HEK293 (cell line): ENCODE results near the gene CASKIN1.

ENCODE experiments used
- CTCF ChIA-PET: fragments of 350-600 bp; formaldehyde crosslinking; extraction: SDS; loops from one replicate; lab custom pipeline; 2021; ENCODE audit warnings: antibody characterized with exemption; lab: Yijun Ruan, JAX
- POLR2A ChIA-PET: fragments of 300-600 bp; formaldehyde crosslinking; extraction: SDS; loops from one replicate; lab custom pipeline; 2020; ENCODE audit warnings: antibody characterized with exemption, inconsistent platforms; lab: Yijun Ruan, JAX
- H3K27ac ChIP-seq: fragments of 200-500 bp; sonication (Bioruptor generic); 2 replicates; pipeline ENCODE4 v1.5.1; 2014; ENCODE audit warnings: low read depth, low read length, control low read depth, inconsistent platforms; ENCODE audit errors: extremely low read depth
- H3K36me3 ChIP-seq, 2 experiments: fragments of 200-500 bp in 1 of 2; sonication (Bioruptor generic) in 1 of 2; 1 replicate in 1 of 2; 2 replicates in 1 of 2; pipeline ENCODE4 v1.5.1; 2014 to 2017; ENCODE audit warnings: inconsistent platforms in 2 of 2, low read length in 2 of 2; ENCODE audit not compliant: control insufficient read depth in 2 of 2, insufficient read depth in 1 of 2
- H3K4me1 ChIP-seq: fragments of 200-500 bp; sonication (Bioruptor generic); 2 replicates; pipeline ENCODE4 v1.5.1; 2014; ENCODE audit warnings: mild to moderate bottlenecking, low read length, inconsistent platforms; ENCODE audit not compliant: control insufficient read depth, insufficient read depth
- H3K4me3 ChIP-seq: 2 replicates; pipeline ENCODE4 v1.5.1; 2011; ENCODE audit warnings: low read depth, mild to moderate bottlenecking, control low read depth, low read length, moderate library complexity
- H3K9me3 ChIP-seq: fragments of 200-500 bp; sonication (Bioruptor generic); 2 replicates; pipeline ENCODE4 v1.5.1; 2014; ENCODE audit warnings: low read depth, low read length, inconsistent platforms; ENCODE audit not compliant: control insufficient read depth, insufficient read depth
- KLF1 ChIP-seq: fragments of 450-650 bp; formaldehyde crosslinking; IDR thresholded peaks from 2 replicates; pipeline ENCODE4 v1.5.1; 2016; ENCODE audit warnings: missing biosample characterization, missing genetic modification characterization
- KLF10 ChIP-seq: fragments of 450-650 bp; IDR thresholded peaks from 2 replicates; pipeline ENCODE4 v1.5.1; 2018; ENCODE audit warnings: missing biosample characterization, mild to moderate bottlenecking, missing genetic modification characterization
- KLF8 ChIP-seq: fragments of 450-650 bp; formaldehyde crosslinking; IDR thresholded peaks from 2 replicates; pipeline ENCODE4 v1.5.1; 2016; ENCODE audit warnings: missing biosample characterization, missing genetic modification characterization
- KLF9 ChIP-seq: fragments of 450-650 bp; formaldehyde crosslinking; IDR thresholded peaks from 2 replicates; pipeline ENCODE4 v1.5.1; 2016; ENCODE audit warnings: missing biosample characterization, missing genetic modification characterization, low read depth
- PRDM1 ChIP-seq: fragments of 450-650 bp; formaldehyde crosslinking; IDR thresholded peaks from 2 replicates; pipeline ENCODE4; 2016; ENCODE audit warnings: missing biosample characterization, missing genetic modification characterization
- SP3 ChIP-seq: fragments of 450-650 bp; formaldehyde crosslinking; IDR thresholded peaks from 2 replicates; pipeline ENCODE4 v1.5.1; 2016; ENCODE audit warnings: missing biosample characterization, missing genetic modification characterization
- TCF7L2 ChIP-seq: IDR thresholded peaks from 2 replicates; pipeline ENCODE4 v1.6.1; 2011; ENCODE audit warnings: low read depth, mild to moderate bottlenecking, inconsistent platforms, low read length, moderate library complexity, borderline replicate concordance
- ZBTB1 ChIP-seq: fragments of 450-650 bp; formaldehyde crosslinking; IDR thresholded peaks from 2 replicates; pipeline ENCODE4 v1.5.1; 2016; ENCODE audit warnings: missing biosample characterization, missing genetic modification characterization
- ZNF10 ChIP-seq: fragments of 450-650 bp; formaldehyde crosslinking; IDR thresholded peaks from 2 replicates; pipeline ENCODE4 v1.5.1; 2017; ENCODE audit warnings: missing biosample characterization, missing genetic modification characterization
- ZNF214 ChIP-seq: fragments of 450-650 bp; formaldehyde crosslinking; IDR thresholded peaks from 2 replicates; pipeline ENCODE4 v1.5.1; 2017; ENCODE audit warnings: missing biosample characterization, mild to moderate bottlenecking, missing genetic modification characterization, borderline replicate concordance
- ZNF350 ChIP-seq: fragments of 450-650 bp; formaldehyde crosslinking; IDR thresholded peaks from 2 replicates; pipeline ENCODE4 v1.5.0; 2017; ENCODE audit warnings: missing biosample characterization, mild to moderate bottlenecking, missing genetic modification characterization
- ZNF623 ChIP-seq: fragments of 450-650 bp; formaldehyde crosslinking; IDR thresholded peaks from 2 replicates; pipeline ENCODE4 v1.5.1; 2016; ENCODE audit warnings: missing biosample characterization, missing genetic modification characterization
- ZNF624 ChIP-seq: fragments of 450-650 bp; formaldehyde crosslinking; IDR thresholded peaks from 2 replicates; pipeline ENCODE4 v1.5.1; 2017; ENCODE audit warnings: missing biosample characterization, missing genetic modification characterization
- ZNF639 ChIP-seq: fragments of 450-650 bp; formaldehyde crosslinking; IDR thresholded peaks from 2 replicates; pipeline ENCODE4 v1.5.1; 2016; ENCODE audit warnings: missing biosample characterization, missing genetic modification characterization
- ZNF658 ChIP-seq: fragments of 450-650 bp; formaldehyde crosslinking; IDR thresholded peaks from 2 replicates; pipeline ENCODE4; 2016; ENCODE audit warnings: missing biosample characterization, missing genetic modification characterization
- ZNF670 ChIP-seq: fragments of 450-650 bp; formaldehyde crosslinking; IDR thresholded peaks from 2 replicates; pipeline ENCODE4 v1.5.1; 2016; ENCODE audit warnings: missing biosample characterization, missing genetic modification characterization, low read depth
- ZNF692 ChIP-seq: fragments of 450-650 bp; formaldehyde crosslinking; IDR thresholded peaks from 2 replicates; pipeline ENCODE4 v1.5.1; 2016; ENCODE audit warnings: missing biosample characterization, missing genetic modification characterization
- ZNF837 ChIP-seq: fragments of 450-650 bp; formaldehyde crosslinking; IDR thresholded peaks from 2 replicates; pipeline ENCODE4 v1.5.1; 2016; ENCODE audit warnings: missing biosample characterization, missing genetic modification characterization
- ZSCAN23 ChIP-seq: fragments of 450-650 bp; formaldehyde crosslinking; IDR thresholded peaks from 2 replicates; pipeline ENCODE4 v1.5.1; 2016; ENCODE audit warnings: missing biosample characterization, missing genetic modification characterization
- TF ChIP-seq, protein P1 (sequence below): fragments of 450-650 bp; formaldehyde crosslinking; IDR thresholded peaks from 2 replicates; pipeline ENCODE4 v1.5.1; 2016; ENCODE audit warnings: missing biosample characterization, missing genetic modification characterization, low read depth
- TF ChIP-seq, protein P2 (sequence below): fragments of 450-650 bp; formaldehyde crosslinking; IDR thresholded peaks from 2 replicates; pipeline ENCODE4 v1.5.1; 2016; ENCODE audit warnings: missing biosample characterization, missing genetic modification characterization
- TF ChIP-seq, protein P3 (sequence below): fragments of 450-650 bp; formaldehyde crosslinking; IDR thresholded peaks from 2 replicates; pipeline ENCODE4 v1.5.1; 2016; ENCODE audit warnings: missing biosample characterization, missing genetic modification characterization
- TF ChIP-seq, protein P4 (sequence below): fragments of 450-650 bp; formaldehyde crosslinking; IDR thresholded peaks from 2 replicates; pipeline ENCODE4 v1.5.1; 2016; ENCODE audit warnings: missing biosample characterization, missing genetic modification characterization, borderline replicate concordance

The CASKIN1 gene

GRCh38 chr16:2179107-2179501 lies 17.3 kb downstream of the CASKIN1 start (continued):
- TF ChIP-seq ZNF214 (tag by site-specific recombination) (no peak), PRDM1 (tag by site-specific recombination) (no peak), ZNF624 (tag by site-specific recombination) (no peak), ZNF658 (tag by site-specific recombination) (no peak), ZNF639 (tag by site-specific recombination) (no peak)
- TF ChIP-seq, protein P1, sequence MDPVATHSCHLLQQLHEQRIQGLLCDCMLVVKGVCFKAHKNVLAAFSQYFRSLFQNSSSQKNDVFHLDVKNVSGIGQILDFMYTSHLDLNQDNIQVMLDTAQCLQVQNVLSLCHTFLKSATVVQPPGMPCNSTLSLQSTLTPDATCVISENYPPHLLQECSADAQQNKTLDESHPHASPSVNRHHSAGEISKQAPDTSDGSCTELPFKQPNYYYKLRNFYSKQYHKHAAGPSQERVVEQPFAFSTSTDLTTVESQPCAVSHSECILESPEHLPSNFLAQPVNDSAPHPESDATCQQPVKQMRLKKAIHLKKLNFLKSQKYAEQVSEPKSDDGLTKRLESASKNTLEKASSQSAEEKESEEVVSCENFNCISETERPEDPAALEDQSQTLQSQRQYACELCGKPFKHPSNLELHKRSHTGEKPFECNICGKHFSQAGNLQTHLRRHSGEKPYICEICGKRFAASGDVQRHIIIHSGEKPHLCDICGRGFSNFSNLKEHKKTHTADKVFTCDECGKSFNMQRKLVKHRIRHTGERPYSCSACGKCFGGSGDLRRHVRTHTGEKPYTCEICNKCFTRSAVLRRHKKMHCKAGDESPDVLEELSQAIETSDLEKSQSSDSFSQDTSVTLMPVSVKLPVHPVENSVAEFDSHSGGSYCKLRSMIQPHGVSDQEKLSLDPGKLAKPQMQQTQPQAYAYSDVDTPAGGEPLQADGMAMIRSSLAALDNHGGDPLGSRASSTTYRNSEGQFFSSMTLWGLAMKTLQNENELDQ (tag by site-specific recombination), result no peak

GRCh38 chr16:2178321-2179106 lies 17.9 kb downstream of the CASKIN1 start:
- POLR2A ChIA-PET, result no interaction called here
- CTCF ChIA-PET, result no interaction called here
- TF ChIP-seq ZNF670 (tag by site-specific recombination) (no peak), ZNF692 (tag by site-specific recombination) (no peak), ZNF10 (no peak), ZNF623 (tag by site-specific recombination) (no peak), ZNF658 (tag by site-specific recombination) (no peak), KLF9 (tag by site-specific recombination) (peak; percentile 95), ZNF350 (tag by site-specific recombination) (no peak), KLF8 (tag by site-specific recombination) (peak; percentile 97), ZSCAN23 (tag by site-specific recombination) (no peak), ZBTB1 (tag by site-specific recombination) (no peak), ZNF837 (no peak), KLF10 (peak; percentile 89), SP3 (tag by site-specific recombination) (0 out of 2 replicates have a peak, but pooled peaks have one; percentile 26), TCF7L2 (no peak), KLF1 (tag by site-specific recombination) (peak; percentile 36; the same call in 1 of the 2 replicates)
- TF ChIP-seq, protein P2, sequence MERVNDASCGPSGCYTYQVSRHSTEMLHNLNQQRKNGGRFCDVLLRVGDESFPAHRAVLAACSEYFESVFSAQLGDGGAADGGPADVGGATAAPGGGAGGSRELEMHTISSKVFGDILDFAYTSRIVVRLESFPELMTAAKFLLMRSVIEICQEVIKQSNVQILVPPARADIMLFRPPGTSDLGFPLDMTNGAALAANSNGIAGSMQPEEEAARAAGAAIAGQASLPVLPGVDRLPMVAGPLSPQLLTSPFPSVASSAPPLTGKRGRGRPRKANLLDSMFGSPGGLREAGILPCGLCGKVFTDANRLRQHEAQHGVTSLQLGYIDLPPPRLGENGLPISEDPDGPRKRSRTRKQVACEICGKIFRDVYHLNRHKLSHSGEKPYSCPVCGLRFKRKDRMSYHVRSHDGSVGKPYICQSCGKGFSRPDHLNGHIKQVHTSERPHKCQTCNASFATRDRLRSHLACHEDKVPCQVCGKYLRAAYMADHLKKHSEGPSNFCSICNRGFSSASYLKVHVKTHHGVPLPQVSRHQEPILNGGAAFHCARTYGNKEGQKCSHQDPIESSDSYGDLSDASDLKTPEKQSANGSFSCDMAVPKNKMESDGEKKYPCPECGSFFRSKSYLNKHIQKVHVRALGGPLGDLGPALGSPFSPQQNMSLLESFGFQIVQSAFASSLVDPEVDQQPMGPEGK, result no peak
- TF ChIP-seq, protein P3, sequence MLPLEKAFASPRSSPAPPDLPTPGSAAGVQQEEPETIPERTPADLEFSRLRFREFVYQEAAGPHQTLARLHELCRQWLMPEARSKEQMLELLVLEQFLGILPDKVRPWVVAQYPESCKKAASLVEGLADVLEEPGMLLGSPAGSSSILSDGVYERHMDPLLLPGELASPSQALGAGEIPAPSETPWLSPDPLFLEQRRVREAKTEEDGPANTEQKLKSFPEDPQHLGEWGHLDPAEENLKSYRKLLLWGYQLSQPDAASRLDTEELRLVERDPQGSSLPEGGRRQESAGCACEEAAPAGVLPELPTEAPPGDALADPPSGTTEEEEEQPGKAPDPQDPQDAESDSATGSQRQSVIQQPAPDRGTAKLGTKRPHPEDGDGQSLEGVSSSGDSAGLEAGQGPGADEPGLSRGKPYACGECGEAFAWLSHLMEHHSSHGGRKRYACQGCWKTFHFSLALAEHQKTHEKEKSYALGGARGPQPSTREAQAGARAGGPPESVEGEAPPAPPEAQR, result no peak
- TF ChIP-seq, protein P4, sequence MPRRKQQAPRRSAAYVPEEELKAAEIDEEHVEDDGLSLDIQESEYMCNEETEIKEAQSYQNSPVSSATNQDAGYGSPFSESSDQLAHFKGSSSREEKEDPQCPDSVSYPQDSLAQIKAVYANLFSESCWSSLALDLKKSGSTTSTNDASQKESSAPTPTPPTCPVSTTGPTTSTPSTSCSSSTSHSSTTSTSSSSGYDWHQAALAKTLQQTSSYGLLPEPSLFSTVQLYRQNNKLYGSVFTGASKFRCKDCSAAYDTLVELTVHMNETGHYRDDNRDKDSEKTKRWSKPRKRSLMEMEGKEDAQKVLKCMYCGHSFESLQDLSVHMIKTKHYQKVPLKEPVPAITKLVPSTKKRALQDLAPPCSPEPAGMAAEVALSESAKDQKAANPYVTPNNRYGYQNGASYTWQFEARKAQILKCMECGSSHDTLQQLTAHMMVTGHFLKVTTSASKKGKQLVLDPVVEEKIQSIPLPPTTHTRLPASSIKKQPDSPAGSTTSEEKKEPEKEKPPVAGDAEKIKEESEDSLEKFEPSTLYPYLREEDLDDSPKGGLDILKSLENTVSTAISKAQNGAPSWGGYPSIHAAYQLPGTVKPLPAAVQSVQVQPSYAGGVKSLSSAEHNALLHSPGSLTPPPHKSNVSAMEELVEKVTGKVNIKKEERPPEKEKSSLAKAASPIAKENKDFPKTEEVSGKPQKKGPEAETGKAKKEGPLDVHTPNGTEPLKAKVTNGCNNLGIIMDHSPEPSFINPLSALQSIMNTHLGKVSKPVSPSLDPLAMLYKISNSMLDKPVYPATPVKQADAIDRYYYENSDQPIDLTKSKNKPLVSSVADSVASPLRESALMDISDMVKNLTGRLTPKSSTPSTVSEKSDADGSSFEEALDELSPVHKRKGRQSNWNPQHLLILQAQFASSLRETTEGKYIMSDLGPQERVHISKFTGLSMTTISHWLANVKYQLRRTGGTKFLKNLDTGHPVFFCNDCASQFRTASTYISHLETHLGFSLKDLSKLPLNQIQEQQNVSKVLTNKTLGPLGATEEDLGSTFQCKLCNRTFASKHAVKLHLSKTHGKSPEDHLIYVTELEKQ (tag by site-specific recombination), result no peak

More at GRCh38 chr16:2178321-2179106, 17.9 kb downstream of the CASKIN1 start:
- Histone ChIP-seq H3K4me1 (no peaks in the 10 kb centered on the region), H3K27ac (no peak overlapping the region), H3K4me3 (no peak overlapping the region), H3K36me3 (peaks cover 0 to 50% of the 10 kb centered on the region in 2 experiments; a peak in 1 of 3 replicates), H3K9me3 (no peaks in the 10 kb centered on the region)
